Natural killer cell treated with Interleukin-12 subunit alpha and Interleukin-12 subunit beta and Interleukin-15 and Interleukin-18, amount 100 ng/mL, for 72 hours (primary cell): ENCODE measurements around the gene ELOB. TPM values are rescaled to one million over a fixed set of nuclear protein-coding genes. Genes with fewer than 3 reads are reported as not detected.
A peak's percentile ranks its signal among the peaks of the same experiment; 100 is the strongest.

Source experiments
- ATAC-seq, 2 donors: fragments of 150-1000 bp; cut with Tn5 transposase in 1 of 2; sonication (Bioruptor Pico), chemical (Tn5 transposase) in 1 of 2; 2 replicates each; pipeline ENCODE4 v1.10.0; 2021
- DNase-seq: peaks from one replicate; pipeline ENCODE4 v3.0.0; 2022; ENCODE audit warnings: low spot score
- H3K27ac Mint-ChIP-seq, 2 donors: 1 replicate in 1 of 2; 2 replicates in 1 of 2; pipeline ENCODE4 v1.8.0; 2022; ENCODE audit warnings: mixed read lengths in 2 of 2, mild to moderate bottlenecking in 1 of 2, moderate library complexity in 1 of 2
- H3K27me3 Mint-ChIP-seq, 2 donors: 1 replicate in 1 of 2; 2 replicates in 1 of 2; pipeline ENCODE4 v1.8.0; 2022; ENCODE audit warnings: mixed read lengths in 2 of 2
- H3K36me3 Mint-ChIP-seq: one replicate; pipeline ENCODE4 v1.8.0; 2022; ENCODE audit warnings: mixed read lengths
- H3K4me1 Mint-ChIP-seq, 2 donors: 1 replicate in 1 of 2; 2 replicates in 1 of 2; pipeline ENCODE4 v1.8.0; 2022; ENCODE audit warnings: low read depth in 2 of 2, mixed read lengths in 2 of 2, mild to moderate bottlenecking in 1 of 2
- H3K4me3 Mint-ChIP-seq: one replicate; pipeline ENCODE4 v1.8.0; 2022; ENCODE audit warnings: mixed read lengths
- H3K9me3 Mint-ChIP-seq: 2 replicates; pipeline ENCODE4 v1.8.0; 2022; ENCODE audit warnings: mixed read lengths
- total RNA-seq, 2 donors: library from RNA; stranded (reverse); gene quantifications; one replicate each; pipeline ENCODE4 v1.2.3, GENCODE V29; 2022

Gene ELOB
- total RNA-seq, 2 donors from 2014 or later: 196 to 201 TPM

DNA sequence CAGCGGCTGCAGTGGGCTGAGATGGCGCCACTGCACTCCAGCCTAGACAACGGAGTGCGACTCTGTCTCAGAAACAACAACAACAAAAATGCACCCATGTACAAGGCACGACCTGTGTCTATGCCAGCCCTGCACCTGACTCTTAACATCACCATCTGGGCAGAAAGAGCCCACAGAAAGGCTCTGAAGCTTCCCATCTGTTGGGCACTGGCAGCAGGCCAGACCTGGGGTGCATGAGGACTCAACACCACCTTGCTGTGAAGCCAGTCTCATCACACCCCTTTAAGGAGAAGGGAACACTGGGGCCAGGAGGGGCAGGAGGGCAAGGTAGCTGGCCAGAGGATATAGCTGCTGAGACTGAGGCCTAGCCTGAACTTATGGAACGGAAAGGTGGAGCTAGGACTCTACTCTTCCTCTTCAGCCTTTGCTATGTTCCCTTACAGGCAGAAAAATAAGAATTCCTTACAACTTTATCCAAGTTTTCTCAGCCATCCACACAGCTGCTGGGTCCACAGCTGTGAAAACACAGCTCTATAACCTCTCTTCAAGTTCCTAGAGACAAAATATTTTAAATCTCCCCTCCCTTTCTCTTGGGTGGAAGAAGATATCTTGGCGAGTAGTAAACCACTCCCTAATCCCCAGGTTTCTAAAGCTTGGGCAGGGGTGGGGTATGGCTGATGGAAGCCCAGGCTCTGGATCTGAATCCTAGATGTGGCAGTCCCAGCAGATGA, 2.8 kb downstream of the ELOB start:
- DNase-seq (no peak), ATAC-seq (no peak)
- Mint-ChIP-seq H3K27ac (no peak overlapping the region), H3K36me3 (peaks cover 8% of the 10 kb centered on the region), H3K4me1 (peaks cover 33 to 36% of the 10 kb centered on the region in 2 donors), H3K9me3 (no peaks in the 10 kb centered on the region), H3K4me3 (peak overlapping the region; percentile 8), H3K27me3 (no peaks in the 10 kb centered on the region)

DNA sequence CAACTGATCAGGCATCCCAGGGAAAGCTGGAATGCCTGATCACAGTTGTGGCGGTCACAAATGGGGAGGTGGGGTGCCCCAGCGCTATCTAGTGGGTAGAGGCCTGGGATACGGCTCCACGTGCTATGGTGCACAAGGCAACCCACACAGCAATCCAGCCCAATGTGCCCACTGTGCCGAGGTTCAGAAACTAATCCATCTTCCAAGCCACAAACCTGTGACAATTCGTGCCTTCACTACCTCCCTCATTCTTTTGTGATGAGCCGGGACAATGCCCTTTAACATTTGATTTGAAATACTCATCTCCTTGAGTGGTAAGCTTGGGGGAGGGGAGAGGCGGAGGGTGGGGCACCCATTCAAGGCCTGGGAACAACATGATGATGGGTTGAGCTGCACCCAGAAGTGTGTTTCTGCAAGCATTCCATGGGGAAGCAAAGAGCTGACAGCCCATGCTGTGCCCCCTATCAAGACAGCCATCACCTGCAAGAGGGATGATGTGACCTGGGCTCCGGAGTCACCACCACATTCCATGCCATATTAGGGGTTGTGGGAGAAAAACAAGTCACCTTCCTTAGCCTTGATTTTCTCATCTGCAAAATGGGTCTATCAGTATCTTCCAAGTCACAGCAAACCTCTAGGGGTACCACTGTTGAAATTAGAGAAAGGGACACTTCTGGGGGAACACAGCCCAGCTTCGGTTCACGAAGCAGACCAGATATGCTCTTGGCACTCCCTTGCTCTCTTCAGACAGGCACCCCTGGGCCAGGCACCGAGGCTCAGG, 3.7 kb downstream of the ELOB start:
- no peak for DNase-seq
- no peak for ATAC-seq
- Mint-ChIP-seq H3K4me3 (no peak overlapping the region), H3K9me3 (no peaks in the 10 kb centered on the region), H3K27me3 (no peaks in the 10 kb centered on the region), H3K36me3 (peaks cover 8% of the 10 kb centered on the region), H3K4me1 (peaks cover 28 to 36% of the 10 kb centered on the region in 2 donors), H3K27ac (peak overlapping the region; percentile 30 to 60)

DNA sequence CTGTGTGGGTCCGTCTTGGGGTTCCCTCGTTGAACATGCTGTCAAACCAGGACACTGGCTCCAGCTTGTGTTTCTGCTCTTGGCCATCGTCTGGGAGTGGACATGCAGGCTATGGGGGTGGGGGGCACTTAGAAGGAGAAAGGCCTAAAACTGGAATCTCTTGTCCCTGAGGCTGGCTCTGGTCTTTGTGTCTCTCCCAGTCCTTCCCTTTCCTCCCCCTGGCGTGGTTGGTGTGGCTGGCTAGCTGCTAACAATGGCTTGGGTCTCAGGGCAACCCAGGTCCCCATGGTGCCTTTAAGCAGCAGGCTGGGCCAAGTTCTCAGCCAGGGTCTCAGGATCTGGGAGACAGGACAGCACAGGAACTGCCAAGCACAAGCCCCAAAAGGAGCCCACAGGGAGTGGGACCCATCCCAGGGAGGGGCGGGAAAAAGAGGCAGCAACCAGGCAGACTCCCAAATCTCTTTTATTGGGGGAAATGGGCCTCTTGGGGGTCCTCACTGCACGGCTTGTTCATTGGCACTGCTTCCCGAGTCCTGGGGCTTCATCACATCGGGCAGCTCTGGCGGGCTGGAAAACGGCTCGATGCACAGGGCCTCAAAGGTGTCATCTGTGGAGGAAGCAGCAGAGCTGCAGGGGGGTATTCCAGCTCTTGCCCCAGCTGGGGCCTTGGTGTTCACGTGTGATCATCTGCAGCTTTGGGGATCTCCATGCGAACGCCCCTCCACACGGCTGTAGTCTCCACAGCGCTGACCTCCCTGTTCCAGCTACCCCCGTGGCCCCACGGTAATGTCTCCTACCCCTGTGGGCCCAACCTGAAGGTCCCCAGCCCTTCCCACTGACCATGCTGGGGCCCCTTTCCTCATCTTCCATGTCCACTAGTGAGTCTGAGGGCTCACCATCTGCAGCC, 5.3 kb downstream of the ELOB start:
- H3K36me3 Mint-ChIP-seq: peaks cover 15% of the 10 kb centered on the region
- H3K9me3 Mint-ChIP-seq: no peaks in the 10 kb centered on the region
- no peak overlapping the region for H3K4me3 Mint-ChIP-seq
- ATAC-seq: no peak
- DNase-seq: no peak
- peaks cover 30 to 40% of the 10 kb centered on the region in 2 donors for H3K4me1 Mint-ChIP-seq
- no peaks in the 10 kb centered on the region for H3K27me3 Mint-ChIP-seq
- H3K27ac Mint-ChIP-seq: peak overlapping the region; percentile 30 to 60

DNA sequence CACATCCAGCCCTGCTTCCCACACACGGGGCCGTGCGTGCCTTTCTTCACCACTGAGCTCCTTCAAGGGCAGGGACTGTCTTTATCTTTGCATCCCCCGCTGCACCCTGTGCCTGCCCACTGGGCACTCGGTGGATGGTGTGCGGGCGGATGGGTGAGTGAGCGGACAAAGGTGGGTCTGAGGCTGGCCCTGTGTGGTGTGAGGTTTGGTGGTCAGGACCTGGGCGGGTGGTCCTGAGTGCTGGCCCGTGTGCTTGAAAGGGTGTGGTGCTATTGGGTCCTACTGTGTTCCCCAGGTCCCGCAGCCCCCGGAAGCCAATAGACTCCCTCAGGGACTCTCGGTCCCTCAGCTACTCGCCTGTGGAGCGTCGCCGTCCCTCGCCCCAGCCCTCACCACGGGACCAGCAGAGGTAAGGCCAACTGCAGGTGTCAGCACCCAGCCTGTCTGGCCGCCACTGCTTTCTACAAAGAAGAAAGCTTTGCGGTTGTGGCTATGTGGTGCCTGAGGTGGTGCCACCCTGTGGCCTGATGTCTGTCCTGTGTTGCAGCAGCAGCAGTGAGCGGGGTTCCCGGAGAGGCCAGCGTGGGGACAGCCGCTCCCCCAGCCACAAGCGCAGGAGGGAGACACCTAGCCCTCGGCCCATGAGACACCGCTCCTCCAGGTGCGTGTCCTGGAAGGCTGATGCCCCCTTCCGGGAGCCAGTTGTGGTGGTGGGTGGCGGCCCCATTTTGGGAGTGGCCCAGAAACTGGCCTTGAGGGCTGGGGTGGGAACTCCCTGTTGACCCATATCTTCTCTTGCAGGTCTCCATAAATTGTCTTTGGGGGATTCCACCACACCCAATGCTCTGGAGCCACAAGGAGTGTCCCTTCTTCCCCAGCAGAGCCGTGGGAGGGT, 6.8 kb downstream of the ELOB start:
- Mint-ChIP-seq H3K27me3 (no peaks in the 10 kb centered on the region), H3K9me3 (no peaks in the 10 kb centered on the region), H3K4me3 (no peak overlapping the region), H3K4me1 (peaks cover 26 to 40% of the 10 kb centered on the region in 2 donors), H3K27ac (peak overlapping the region; percentile 16 to 44), H3K36me3 (peaks cover 20% of the 10 kb centered on the region)
- DNase-seq (no peak), ATAC-seq (peak; percentile 37 to 64)

DNA sequence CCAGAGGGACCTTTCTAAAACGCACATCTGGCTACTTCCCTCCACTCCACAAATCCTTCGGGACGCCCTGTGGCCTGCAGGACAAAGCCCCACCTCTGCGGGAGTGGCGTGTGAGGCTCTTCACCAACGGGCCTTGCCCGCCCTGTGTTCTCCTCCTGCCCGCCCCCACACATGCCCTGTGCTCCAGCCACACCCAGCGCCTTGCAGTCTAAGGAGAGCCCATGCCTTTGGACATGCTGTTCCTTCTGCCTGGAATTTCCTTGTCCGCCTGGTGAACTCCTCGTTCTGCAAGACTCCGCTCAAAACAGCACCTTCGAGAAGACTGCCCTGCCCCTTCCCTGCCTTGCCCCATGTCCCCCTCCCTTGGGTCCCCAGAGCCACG, 7.4 kb downstream of the ELOB start:
- Mint-ChIP-seq H3K27me3 (no peaks in the 10 kb centered on the region), H3K4me3 (no peak overlapping the region), H3K9me3 (no peaks in the 10 kb centered on the region), H3K36me3 (peaks cover 20% of the 10 kb centered on the region), H3K4me1 (peaks cover 26 to 45% of the 10 kb centered on the region in 2 donors), H3K27ac (peak overlapping the region; percentile 16 to 44)
- DNase-seq (no peak), ATAC-seq (no peak)

DNA sequence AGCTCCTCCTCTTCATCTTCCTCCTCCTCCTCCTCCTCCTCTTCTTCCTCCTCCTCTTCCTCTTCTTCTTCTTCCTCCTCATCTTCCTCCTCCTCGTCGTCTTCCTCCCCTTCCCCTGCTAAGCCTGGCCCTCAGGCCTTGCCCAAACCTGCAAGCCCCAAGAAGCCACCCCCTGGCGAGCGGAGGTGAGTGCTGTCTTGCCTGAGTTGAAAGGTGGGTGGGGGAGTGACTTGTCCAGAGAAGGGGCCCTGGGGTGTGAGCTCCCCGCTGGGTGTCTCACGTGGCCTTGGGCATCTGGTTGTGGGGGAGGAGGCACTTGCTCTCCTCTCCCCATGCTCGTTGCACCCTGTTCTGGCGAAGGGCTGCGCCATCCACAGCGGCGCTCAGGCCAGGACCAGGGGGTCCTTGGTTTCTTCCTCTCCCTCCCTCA, 8.0 kb downstream of the ELOB start:
- Mint-ChIP-seq H3K4me1 (peaks cover 26 to 47% of the 10 kb centered on the region in 2 donors), H3K27me3 (no peaks in the 10 kb centered on the region), H3K4me3 (no peak overlapping the region), H3K9me3 (no peaks in the 10 kb centered on the region), H3K27ac (peak overlapping the region in 1 of 2 donors; percentile 16), H3K36me3 (peaks cover 25% of the 10 kb centered on the region)
- ATAC-seq (no peak), DNase-seq (no peak)

DNA sequence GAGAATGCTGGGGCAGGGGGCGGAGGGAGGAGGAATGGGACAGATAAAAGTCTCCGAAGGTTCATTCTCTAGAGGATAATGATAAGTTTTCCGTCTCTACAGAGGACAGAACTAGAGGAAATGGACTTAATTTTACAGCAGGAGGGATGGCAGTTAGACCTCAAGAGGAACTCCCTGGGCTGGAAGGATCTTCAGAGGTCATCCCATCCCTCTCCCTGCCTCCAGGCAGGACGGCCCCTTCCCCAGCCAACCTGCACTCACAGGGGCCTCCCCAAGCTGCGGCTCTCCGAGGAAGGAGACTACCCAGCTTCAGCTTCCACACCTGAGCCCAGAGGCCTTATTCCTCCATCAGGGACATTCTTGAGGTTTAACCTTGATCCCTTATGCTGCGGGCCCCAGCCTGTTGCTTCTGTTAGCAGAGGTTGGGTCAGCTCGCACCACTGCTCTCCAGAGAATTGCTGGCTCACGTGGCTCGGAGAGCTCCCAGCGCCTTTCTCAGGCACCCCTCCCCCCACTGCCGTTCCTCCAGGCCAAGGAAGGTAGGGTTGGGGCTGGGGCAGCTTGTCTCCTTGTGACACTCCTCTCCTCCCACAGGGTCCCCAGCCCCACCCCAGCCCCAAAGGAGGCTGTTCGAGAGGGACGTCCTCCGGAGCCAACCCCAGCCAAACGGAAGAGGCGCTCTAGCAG, 8.5 kb downstream of the ELOB start:
- peaks cover 30 to 52% of the 10 kb centered on the region in 2 donors for H3K4me1 Mint-ChIP-seq
- no peaks in the 10 kb centered on the region for H3K9me3 Mint-ChIP-seq
- DNase-seq: no peak
- peaks cover 31% of the 10 kb centered on the region for H3K36me3 Mint-ChIP-seq
- H3K4me3 Mint-ChIP-seq: no peak overlapping the region
- no peak overlapping the region for H3K27ac Mint-ChIP-seq
- no peak for ATAC-seq
- no peaks in the 10 kb centered on the region for H3K27me3 Mint-ChIP-seq

DNA sequence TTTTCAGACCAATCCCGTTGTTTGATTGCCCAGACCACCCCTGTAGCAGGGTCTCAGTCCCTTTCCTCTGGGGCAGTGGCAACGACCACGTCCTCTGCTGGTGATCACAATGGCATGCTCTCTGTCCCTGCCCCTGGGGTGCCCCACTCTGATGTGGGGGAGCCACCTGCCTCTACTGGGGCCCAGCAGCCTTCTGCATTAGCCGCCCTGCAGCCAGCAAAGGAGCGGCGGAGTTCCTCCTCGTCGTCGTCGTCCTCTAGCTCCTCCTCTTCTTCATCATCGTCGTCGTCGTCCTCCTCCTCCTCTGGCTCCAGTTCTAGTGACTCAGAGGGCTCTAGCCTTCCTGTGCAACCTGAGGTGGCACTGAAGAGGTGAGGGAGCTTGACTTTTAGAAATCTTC, 9.2 kb downstream of the ELOB start:
- Mint-ChIP-seq H3K36me3 (peaks cover 36% of the 10 kb centered on the region), H3K9me3 (no peaks in the 10 kb centered on the region), H3K4me1 (peaks cover 34 to 56% of the 10 kb centered on the region in 2 donors), H3K27me3 (no peaks in the 10 kb centered on the region), H3K27ac (peak overlapping the region in 1 of 2 donors; percentile 69), H3K4me3 (no peak overlapping the region)
- no peak for ATAC-seq
- no peak for DNase-seq

DNA sequence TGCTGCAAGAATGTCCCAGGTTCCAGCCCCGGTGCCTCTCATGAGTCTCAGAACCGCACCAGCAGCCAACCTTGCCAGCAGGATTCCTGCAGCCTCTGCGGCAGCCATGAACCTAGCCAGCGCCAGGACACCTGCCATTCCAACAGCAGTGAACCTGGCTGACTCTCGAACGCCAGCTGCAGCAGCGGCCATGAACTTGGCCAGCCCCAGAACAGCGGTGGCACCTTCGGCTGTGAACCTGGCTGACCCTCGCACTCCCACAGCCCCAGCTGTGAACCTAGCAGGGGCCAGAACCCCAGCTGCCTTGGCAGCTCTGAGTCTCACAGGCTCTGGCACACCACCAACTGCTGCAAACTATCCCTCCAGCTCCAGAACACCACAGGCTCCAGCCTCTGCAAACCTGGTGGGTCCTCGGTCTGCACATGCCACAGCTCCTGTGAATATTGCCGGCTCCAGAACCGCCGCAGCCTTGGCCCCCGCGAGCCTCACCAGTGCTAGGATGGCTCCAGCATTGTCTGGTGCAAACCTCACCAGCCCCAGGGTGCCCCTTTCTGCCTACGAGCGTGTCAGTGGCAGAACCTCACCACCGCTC, 9.8 kb downstream of the ELOB start:
- Mint-ChIP-seq H3K36me3 (peaks cover 36% of the 10 kb centered on the region), H3K9me3 (no peaks in the 10 kb centered on the region), H3K4me3 (no peak overlapping the region), H3K27ac (peak overlapping the region in 1 of 2 donors; percentile 69), H3K27me3 (no peaks in the 10 kb centered on the region), H3K4me1 (peaks cover 34 to 57% of the 10 kb centered on the region in 2 donors)
- DNase-seq: no peak
- no peak for ATAC-seq

DNA sequence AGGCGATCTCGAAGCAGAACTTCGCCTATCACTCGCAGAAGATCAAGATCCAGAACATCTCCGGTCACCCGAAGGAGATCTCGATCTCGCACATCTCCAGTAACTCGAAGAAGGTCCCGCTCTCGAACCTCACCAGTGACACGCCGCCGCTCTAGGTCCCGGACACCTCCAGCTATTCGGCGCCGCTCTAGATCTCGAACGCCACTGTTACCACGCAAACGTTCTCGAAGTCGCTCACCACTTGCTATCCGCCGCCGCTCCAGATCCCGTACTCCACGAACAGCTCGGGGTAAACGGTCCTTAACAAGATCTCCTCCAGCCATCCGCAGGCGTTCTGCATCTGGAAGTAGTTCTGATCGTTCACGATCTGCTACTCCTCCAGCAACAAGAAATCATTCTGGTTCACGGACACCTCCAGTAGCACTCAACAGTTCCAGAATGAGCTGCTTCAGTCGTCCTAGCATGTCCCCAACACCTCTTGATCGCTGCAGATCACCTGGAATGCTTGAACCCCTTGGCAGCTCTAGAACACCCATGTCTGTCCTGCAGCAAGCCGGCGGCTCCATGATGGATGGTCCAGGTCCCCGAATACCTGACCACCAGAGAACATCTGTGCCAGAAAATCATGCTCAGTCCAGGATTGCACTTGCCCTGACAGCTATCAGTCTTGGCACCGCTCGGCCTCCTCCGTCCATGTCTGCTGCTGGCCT, 10.5 kb downstream of the ELOB start:
- Mint-ChIP-seq H3K27ac (peak overlapping the region in 1 of 2 donors; percentile 53), H3K36me3 (peaks cover 36% of the 10 kb centered on the region), H3K4me1 (peaks cover 36 to 59% of the 10 kb centered on the region in 2 donors), H3K9me3 (no peaks in the 10 kb centered on the region), H3K4me3 (no peak overlapping the region), H3K27me3 (no peaks in the 10 kb centered on the region)
- DNase-seq (no peak), ATAC-seq (no peak)

DNA sequence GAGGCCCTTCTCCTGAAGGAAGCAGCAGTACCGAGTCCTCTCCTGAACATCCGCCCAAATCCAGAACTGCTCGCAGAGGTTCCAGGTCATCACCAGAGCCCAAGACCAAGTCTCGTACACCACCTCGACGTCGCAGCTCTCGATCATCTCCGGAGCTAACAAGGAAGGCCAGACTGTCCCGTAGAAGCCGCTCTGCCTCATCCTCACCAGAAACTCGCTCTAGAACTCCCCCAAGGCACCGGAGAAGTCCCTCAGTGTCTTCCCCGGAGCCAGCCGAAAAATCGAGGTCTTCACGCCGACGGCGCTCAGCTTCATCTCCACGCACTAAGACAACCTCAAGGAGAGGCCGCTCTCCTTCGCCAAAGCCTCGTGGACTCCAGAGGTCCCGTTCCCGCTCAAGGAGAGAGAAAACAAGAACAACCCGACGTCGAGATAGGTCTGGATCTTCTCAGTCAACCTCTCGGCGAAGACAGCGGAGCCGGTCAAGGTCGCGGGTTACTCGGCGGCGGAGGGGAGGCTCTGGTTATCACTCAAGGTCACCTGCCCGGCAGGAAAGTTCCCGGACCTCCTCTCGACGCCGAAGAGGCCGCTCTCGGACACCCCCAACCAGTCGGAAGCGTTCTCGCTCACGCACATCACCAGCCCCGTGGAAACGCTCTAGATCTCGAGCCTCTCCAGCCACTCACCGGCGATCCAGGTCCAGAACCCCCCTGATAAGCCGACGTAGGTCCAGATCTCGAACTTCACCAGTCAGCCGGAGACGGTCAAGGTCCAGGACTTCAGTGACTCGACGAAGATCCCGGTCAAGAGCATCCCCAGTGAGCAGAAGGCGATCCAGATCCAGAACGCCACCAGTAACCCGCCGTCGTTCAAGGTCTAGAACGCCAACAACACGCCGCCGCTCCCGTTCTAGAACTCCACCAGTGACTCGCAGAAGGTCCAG, 11.3 kb downstream of the ELOB start:
- ATAC-seq (no peak), DNase-seq (no peak)
- Mint-ChIP-seq H3K36me3 (peaks cover 44% of the 10 kb centered on the region), H3K9me3 (no peaks in the 10 kb centered on the region), H3K27ac (peak overlapping the region in 1 of 2 donors; percentile 53), H3K4me1 (peaks cover 44 to 62% of the 10 kb centered on the region in 2 donors), H3K27me3 (no peaks in the 10 kb centered on the region), H3K4me3 (no peak overlapping the region)
